H1 (cell line): Measurements from ENCODE around the gene RILPL2. TPM values are rescaled to one million over a fixed set of nuclear protein-coding genes. Genes with fewer than 3 reads are reported as not detected.

Source experiments
- BRCA1 ChIP-seq: IDR thresholded peaks from 2 replicates; pipeline ENCODE4 v1.6.1; 2012; ENCODE audit warnings: low read depth, low read length, improper control_type of control experiment
- MAFK ChIP-seq: IDR thresholded peaks from 2 replicates; pipeline ENCODE4 v1.6.1; 2012; ENCODE audit warnings: low read depth, mild to moderate bottlenecking, improper control_type of control experiment, low read length
- NRF1 ChIP-seq: IDR thresholded peaks from 2 replicates; pipeline ENCODE4 v1.6.1; 2011; ENCODE audit warnings: mild to moderate bottlenecking, low read depth, low read length, improper control_type of control experiment
- SAP30 ChIP-seq: fragments of 300-600 bp; sonication (generic); IDR thresholded peaks from 2 replicates; pipeline ENCODE4 v1.7.1; 2012; ENCODE audit warnings: low read length, moderate library complexity, mild to moderate bottlenecking, inconsistent platforms; ENCODE audit not compliant: insufficient read depth, insufficient replicate concordance
- SIX5 ChIP-seq: IDR thresholded peaks from 2 replicates; pipeline ENCODE4 v1.6.1; 2011; ENCODE audit warnings: mild to moderate bottlenecking, low read depth, low read length
- SRF ChIP-seq: IDR thresholded peaks from 2 replicates; pipeline ENCODE4 v1.6.1; 2011; ENCODE audit warnings: mild to moderate bottlenecking, low read depth, low read length, moderate library complexity
- SUZ12 ChIP-seq: fragments of 200-600 bp; sonication (generic); IDR thresholded peaks from 2 replicates; pipeline ENCODE4 v1.6.1; 2012; ENCODE audit warnings: mild to moderate bottlenecking, inconsistent platforms, low read length, moderate library complexity, mixed read lengths
- TAF1 ChIP-seq: IDR thresholded peaks from 2 replicates; pipeline ENCODE4 v1.6.1; 2011; ENCODE audit warnings: mild to moderate bottlenecking, low read depth, low read length
- polyA plus RNA-seq, 7 experiments: library from polyadenylated mRNA; depleted of rRNA in 3 of 7; stranded (reverse) in 5 of 7; unstranded in 2 of 7; fragments of >200 nt in 5 of 7; fragments of 200-250 nt in 2 of 7; gene quantifications; 1 replicate in 5 of 7; 2 replicates in 1 of 7; 4 replicates in 1 of 7; pipeline versions ENCODE4 v1.2.1 to v1.2.3, GENCODE V29; 2011 to 2013; ENCODE audit warnings: missing spikeins in 2 of 7, mixed read lengths in 2 of 7
- total RNA-seq: library from RNA; stranded (reverse); fragmentation: NEBNext Ultra II Directional; extraction: Animal tissue kit (Norgen Biotek cat#: 25700); gene quantifications from 2 replicates; pipeline ENCODE4 v1.2.1, GENCODE V29; 2021
- TF ChIP-seq, protein P1 (sequence below): fragments of 300-600 bp; sonication (generic); IDR thresholded peaks from 2 replicates; pipeline ENCODE4 v1.7.1; 2012; ENCODE audit warnings: low read length, moderate library complexity, mild to moderate bottlenecking, inconsistent platforms; ENCODE audit not compliant: insufficient replicate concordance
- TF ChIP-seq, protein P2 (sequence below): IDR thresholded peaks from 2 replicates; pipeline ENCODE4 v1.6.1; 2012; ENCODE audit warnings: low read length, inconsistent platforms

RILPL2 gene
- total and polyA plus RNA-seq, 2 of the 8 experiments (the other 6 are each of a cell fraction or from before 2014, with no cell fraction given) = 0.77 to 1.4 TPM

DNA sequence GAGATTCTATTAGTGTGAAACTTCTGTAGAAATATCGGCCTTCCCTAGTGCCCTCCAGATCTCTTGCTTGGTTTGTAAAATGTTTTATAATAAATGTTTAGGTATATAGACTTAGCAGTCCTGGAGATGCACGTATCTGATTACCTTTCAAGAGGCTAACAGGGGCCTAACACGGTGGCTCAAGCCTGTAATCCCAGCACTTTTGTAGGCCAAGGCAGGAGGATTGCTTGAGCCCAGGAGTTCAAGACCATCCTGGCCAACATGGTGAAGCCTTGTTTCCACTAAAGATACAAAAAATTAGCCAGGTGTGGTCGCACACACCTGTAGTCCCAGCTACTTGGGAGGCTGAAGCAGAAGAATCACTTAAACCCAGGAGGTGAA lies 9.8 kb upstream of the RILPL2 start (continued):
- TF ChIP-seq, protein P1, sequence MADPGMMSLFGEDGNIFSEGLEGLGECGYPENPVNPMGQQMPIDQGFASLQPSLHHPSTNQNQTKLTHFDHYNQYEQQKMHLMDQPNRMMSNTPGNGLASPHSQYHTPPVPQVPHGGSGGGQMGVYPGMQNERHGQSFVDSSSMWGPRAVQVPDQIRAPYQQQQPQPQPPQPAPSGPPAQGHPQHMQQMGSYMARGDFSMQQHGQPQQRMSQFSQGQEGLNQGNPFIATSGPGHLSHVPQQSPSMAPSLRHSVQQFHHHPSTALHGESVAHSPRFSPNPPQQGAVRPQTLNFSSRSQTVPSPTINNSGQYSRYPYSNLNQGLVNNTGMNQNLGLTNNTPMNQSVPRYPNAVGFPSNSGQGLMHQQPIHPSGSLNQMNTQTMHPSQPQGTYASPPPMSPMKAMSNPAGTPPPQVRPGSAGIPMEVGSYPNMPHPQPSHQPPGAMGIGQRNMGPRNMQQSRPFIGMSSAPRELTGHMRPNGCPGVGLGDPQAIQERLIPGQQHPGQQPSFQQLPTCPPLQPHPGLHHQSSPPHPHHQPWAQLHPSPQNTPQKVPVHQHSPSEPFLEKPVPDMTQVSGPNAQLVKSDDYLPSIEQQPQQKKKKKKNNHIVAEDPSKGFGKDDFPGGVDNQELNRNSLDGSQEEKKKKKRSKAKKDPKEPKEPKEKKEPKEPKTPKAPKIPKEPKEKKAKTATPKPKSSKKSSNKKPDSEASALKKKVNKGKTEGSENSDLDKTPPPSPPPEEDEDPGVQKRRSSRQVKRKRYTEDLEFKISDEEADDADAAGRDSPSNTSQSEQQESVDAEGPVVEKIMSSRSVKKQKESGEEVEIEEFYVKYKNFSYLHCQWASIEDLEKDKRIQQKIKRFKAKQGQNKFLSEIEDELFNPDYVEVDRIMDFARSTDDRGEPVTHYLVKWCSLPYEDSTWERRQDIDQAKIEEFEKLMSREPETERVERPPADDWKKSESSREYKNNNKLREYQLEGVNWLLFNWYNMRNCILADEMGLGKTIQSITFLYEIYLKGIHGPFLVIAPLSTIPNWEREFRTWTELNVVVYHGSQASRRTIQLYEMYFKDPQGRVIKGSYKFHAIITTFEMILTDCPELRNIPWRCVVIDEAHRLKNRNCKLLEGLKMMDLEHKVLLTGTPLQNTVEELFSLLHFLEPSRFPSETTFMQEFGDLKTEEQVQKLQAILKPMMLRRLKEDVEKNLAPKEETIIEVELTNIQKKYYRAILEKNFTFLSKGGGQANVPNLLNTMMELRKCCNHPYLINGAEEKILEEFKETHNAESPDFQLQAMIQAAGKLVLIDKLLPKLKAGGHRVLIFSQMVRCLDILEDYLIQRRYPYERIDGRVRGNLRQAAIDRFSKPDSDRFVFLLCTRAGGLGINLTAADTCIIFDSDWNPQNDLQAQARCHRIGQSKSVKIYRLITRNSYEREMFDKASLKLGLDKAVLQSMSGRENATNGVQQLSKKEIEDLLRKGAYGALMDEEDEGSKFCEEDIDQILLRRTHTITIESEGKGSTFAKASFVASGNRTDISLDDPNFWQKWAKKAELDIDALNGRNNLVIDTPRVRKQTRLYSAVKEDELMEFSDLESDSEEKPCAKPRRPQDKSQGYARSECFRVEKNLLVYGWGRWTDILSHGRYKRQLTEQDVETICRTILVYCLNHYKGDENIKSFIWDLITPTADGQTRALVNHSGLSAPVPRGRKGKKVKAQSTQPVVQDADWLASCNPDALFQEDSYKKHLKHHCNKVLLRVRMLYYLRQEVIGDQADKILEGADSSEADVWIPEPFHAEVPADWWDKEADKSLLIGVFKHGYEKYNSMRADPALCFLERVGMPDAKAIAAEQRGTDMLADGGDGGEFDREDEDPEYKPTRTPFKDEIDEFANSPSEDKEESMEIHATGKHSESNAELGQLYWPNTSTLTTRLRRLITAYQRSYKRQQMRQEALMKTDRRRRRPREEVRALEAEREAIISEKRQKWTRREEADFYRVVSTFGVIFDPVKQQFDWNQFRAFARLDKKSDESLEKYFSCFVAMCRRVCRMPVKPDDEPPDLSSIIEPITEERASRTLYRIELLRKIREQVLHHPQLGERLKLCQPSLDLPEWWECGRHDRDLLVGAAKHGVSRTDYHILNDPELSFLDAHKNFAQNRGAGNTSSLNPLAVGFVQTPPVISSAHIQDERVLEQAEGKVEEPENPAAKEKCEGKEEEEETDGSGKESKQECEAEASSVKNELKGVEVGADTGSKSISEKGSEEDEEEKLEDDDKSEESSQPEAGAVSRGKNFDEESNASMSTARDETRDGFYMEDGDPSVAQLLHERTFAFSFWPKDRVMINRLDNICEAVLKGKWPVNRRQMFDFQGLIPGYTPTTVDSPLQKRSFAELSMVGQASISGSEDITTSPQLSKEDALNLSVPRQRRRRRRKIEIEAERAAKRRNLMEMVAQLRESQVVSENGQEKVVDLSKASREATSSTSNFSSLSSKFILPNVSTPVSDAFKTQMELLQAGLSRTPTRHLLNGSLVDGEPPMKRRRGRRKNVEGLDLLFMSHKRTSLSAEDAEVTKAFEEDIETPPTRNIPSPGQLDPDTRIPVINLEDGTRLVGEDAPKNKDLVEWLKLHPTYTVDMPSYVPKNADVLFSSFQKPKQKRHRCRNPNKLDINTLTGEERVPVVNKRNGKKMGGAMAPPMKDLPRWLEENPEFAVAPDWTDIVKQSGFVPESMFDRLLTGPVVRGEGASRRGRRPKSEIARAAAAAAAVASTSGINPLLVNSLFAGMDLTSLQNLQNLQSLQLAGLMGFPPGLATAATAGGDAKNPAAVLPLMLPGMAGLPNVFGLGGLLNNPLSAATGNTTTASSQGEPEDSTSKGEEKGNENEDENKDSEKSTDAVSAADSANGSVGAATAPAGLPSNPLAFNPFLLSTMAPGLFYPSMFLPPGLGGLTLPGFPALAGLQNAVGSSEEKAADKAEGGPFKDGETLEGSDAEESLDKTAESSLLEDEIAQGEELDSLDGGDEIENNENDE = no peak
- TF ChIP-seq SAP30 = no peak
- TF ChIP-seq, protein P2, sequence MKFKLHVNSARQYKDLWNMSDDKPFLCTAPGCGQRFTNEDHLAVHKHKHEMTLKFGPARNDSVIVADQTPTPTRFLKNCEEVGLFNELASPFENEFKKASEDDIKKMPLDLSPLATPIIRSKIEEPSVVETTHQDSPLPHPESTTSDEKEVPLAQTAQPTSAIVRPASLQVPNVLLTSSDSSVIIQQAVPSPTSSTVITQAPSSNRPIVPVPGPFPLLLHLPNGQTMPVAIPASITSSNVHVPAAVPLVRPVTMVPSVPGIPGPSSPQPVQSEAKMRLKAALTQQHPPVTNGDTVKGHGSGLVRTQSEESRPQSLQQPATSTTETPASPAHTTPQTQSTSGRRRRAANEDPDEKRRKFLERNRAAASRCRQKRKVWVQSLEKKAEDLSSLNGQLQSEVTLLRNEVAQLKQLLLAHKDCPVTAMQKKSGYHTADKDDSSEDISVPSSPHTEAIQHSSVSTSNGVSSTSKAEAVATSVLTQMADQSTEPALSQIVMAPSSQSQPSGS = no peak
- TF ChIP-seq SRF = no peak
- TF ChIP-seq BRCA1 = no peak
- TF ChIP-seq TAF1 = no peak
- TF ChIP-seq MAFK = no peak
- TF ChIP-seq SUZ12 = no peak
- no peak for TF ChIP-seq NRF1
- TF ChIP-seq SIX5 = no peak
